H1 (cell line): Measurements from ENCODE around the gene CEP72. TPM values are rescaled to one million over a fixed set of nuclear protein-coding genes. Genes with fewer than 3 reads are reported as not detected.

ENCODE experiments used
- CHD7 ChIP-seq: fragments of 300-600 bp; sonication (generic); IDR thresholded peaks from 2 replicates; pipeline ENCODE4 v1.7.1; 2012; ENCODE audit warnings: low read length, moderate library complexity, mild to moderate bottlenecking, inconsistent platforms; ENCODE audit not compliant: insufficient replicate concordance
- POU5F1 ChIP-seq: IDR thresholded peaks from 2 replicates; pipeline ENCODE4 v1.6.1; 2011; ENCODE audit warnings: low read depth, mild to moderate bottlenecking, low read length, moderate library complexity
- SRF ChIP-seq: IDR thresholded peaks from 2 replicates; pipeline ENCODE4 v1.6.1; 2011; ENCODE audit warnings: mild to moderate bottlenecking, low read depth, low read length, moderate library complexity
- YY1 ChIP-seq: IDR thresholded peaks from 2 replicates; pipeline ENCODE4 v1.6.1; 2011; ENCODE audit warnings: low read depth, mild to moderate bottlenecking, low read length
- polyA plus RNA-seq, 7 experiments: library from polyadenylated mRNA; depleted of rRNA in 3 of 7; stranded (reverse) in 5 of 7; unstranded in 2 of 7; fragments of >200 nt in 5 of 7; fragments of 200-250 nt in 2 of 7; gene quantifications; 1 replicate in 5 of 7; 2 replicates in 1 of 7; 4 replicates in 1 of 7; pipeline versions ENCODE4 v1.2.1 to v1.2.3, GENCODE V29; 2011 to 2013; ENCODE audit warnings: missing spikeins in 2 of 7, mixed read lengths in 2 of 7
- total RNA-seq: library from RNA; stranded (reverse); fragmentation: NEBNext Ultra II Directional; extraction: Animal tissue kit (Norgen Biotek cat#: 25700); gene quantifications from 2 replicates; pipeline ENCODE4 v1.2.1, GENCODE V29; 2021
- TF ChIP-seq, protein P1 (sequence below): IDR thresholded peaks from 2 replicates; pipeline ENCODE4 v1.6.1; 2012; ENCODE audit warnings: inconsistent platforms

The CEP72 gene
- total and polyA plus RNA-seq, 2 of the 8 experiments (the other 6 are each of a cell fraction or from before 2014, with no cell fraction given), result 13.1 to 19.6 TPM

GRCh38 chr5:570446-570845, 41.7 kb upstream of the CEP72 start (continued):
- TF ChIP-seq CHD7 (no peak), SRF (no peak), YY1 (no peak), POU5F1 (no peak)
- TF ChIP-seq, protein P1, sequence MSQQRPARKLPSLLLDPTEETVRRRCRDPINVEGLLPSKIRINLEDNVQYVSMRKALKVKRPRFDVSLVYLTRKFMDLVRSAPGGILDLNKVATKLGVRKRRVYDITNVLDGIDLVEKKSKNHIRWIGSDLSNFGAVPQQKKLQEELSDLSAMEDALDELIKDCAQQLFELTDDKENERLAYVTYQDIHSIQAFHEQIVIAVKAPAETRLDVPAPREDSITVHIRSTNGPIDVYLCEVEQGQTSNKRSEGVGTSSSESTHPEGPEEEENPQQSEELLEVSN, result no peak
